ENCODE data around the gene TRMT6. TPM values are rescaled to one million over a fixed set of nuclear protein-coding genes. Genes with fewer than 3 reads are reported as not detected.

TRMT6 gene
- total RNA-seq, 1 experiment from 2014 or later = 35.5 TPM

DNA sequence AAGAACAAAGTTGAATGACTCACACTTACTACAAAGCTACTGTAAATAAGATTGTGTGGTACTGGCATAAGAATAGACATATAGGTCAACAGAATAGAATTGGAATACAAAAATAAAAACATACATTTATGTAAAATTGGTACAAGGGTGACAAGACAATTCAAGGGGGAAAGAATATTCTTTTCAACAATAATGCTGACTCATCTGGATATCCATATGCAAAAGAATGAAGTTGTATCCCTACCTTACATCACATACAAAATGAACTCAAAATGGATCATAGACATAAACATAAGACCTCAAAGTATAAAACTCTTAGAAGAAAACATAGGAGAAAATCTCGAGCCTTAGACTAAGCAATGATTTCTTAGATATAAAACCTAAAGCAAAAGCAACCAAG lies 50.9 kb downstream of the TRMT6 start:
- H3K4me1 Mint-ChIP-seq (ENCODE audit: low read depth, unreplicated experiment) = no peaks in the 10 kb centered on the region
- DNase-seq = no peak
- intact Hi-C loops (cut with micrococcal nuclease; ENCODE audit: unreplicated experiment) = no loop called here
- H3K36me3 ChIP-seq (ENCODE audit: control insufficient read depth, insufficient read depth, low read length) = no peaks in the 10 kb centered on the region
- no TSS peak for BruUV-seq (replicated peaks)
- ChIA-PET POLR2A (no interaction called here), CTCF (no interaction called here)
- peaks cover 6% of the 10 kb centered on the region for H3K9me3 Mint-ChIP-seq (ENCODE audit: unreplicated experiment)
- H3K27me3 Mint-ChIP-seq (ENCODE audit: insufficient read depth, unreplicated experiment) = peaks cover 26% of the 10 kb centered on the region
- no peak overlapping the region for H3K4me3 ChIP-seq (ENCODE audit: low read depth, low read length)
- H3K4me3 Mint-ChIP-seq (ENCODE audit: unreplicated experiment) = no peak overlapping the region
- no peaks in the 10 kb centered on the region for H3K4me1 ChIP-seq
- no peaks in the 10 kb centered on the region; the same call in 1 of the 2 replicates for H3K27me3 ChIP-seq (replicated peaks; ENCODE audit: control insufficient read depth, insufficient read depth, low read length)
- H3K27ac Mint-ChIP-seq (ENCODE audit: unreplicated experiment) = no peak overlapping the region
- TF ChIP-seq, protein P1, sequence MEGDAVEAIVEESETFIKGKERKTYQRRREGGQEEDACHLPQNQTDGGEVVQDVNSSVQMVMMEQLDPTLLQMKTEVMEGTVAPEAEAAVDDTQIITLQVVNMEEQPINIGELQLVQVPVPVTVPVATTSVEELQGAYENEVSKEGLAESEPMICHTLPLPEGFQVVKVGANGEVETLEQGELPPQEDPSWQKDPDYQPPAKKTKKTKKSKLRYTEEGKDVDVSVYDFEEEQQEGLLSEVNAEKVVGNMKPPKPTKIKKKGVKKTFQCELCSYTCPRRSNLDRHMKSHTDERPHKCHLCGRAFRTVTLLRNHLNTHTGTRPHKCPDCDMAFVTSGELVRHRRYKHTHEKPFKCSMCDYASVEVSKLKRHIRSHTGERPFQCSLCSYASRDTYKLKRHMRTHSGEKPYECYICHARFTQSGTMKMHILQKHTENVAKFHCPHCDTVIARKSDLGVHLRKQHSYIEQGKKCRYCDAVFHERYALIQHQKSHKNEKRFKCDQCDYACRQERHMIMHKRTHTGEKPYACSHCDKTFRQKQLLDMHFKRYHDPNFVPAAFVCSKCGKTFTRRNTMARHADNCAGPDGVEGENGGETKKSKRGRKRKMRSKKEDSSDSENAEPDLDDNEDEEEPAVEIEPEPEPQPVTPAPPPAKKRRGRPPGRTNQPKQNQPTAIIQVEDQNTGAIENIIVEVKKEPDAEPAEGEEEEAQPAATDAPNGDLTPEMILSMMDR (IDR thresholded peaks at IDR 0.05; ENCODE audit: insufficient read depth in 1 of 2, low read depth in 1 of 2, low read length in 1 of 2, severe bottlenecking in 1 of 2, unreplicated experiment in 1 of 2) = no peak
- H3K36me3 Mint-ChIP-seq (ENCODE audit: insufficient read depth, unreplicated experiment) = no peaks in the 10 kb centered on the region
- H3K9me3 ChIP-seq = no peaks in the 10 kb centered on the region

DNA sequence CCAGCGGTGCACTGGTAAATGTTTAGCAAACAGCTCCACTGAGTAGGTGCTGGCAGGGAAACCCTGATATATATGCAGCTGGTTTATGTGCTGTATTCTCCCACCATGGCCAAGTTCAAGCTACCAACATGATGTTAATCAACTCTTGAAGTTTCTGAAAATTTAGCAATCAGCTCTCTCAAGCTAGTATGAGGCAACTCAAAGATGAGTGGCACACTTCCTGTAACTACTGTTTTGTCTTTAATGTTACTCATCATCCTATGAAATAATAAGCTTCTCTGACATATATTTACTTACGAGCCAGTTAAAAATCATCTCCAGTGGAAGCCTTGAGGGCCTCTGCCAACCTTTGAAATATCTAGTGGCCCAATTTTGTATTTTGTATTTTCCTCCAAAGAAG lies 54.7 kb downstream of the TRMT6 start:
- no peak overlapping the region for H3K4me3 ChIP-seq (ENCODE audit: low read depth, low read length)
- no peaks in the 10 kb centered on the region for H3K4me1 Mint-ChIP-seq (ENCODE audit: low read depth, unreplicated experiment)
- BruUV-seq (replicated peaks) = no TSS peak
- H3K27me3 ChIP-seq (replicated peaks; ENCODE audit: control insufficient read depth, insufficient read depth, low read length) = no peaks in the 10 kb centered on the region; the same call in 1 of the 2 replicates
- H3K4me1 ChIP-seq = no peaks in the 10 kb centered on the region
- TF ChIP-seq, protein P1 (IDR thresholded peaks at IDR 0.05; ENCODE audit: insufficient read depth in 1 of 2, low read depth in 1 of 2, low read length in 1 of 2, severe bottlenecking in 1 of 2, unreplicated experiment in 1 of 2) = no peak
- H3K4me3 Mint-ChIP-seq (ENCODE audit: unreplicated experiment) = no peak overlapping the region
- peaks cover 6% of the 10 kb centered on the region for H3K9me3 Mint-ChIP-seq (ENCODE audit: unreplicated experiment)
- DNase-seq = no peak
- no peaks in the 10 kb centered on the region for H3K36me3 ChIP-seq (ENCODE audit: control insufficient read depth, insufficient read depth, low read length)
- H3K9me3 ChIP-seq = no peaks in the 10 kb centered on the region
- intact Hi-C loops (cut with micrococcal nuclease; ENCODE audit: unreplicated experiment) = no loop called here
- no peaks in the 10 kb centered on the region for H3K36me3 Mint-ChIP-seq (ENCODE audit: insufficient read depth, unreplicated experiment)
- no peak overlapping the region for H3K27ac Mint-ChIP-seq (ENCODE audit: unreplicated experiment)
- POLR2A ChIA-PET = no interaction called here
- CTCF ChIA-PET = interaction anchor here (1.1 kb wide), 1 partner anchor 367 kb away, joined by 3 read pairs; no protein-coding TSS in a partner anchor
- H3K27me3 Mint-ChIP-seq (ENCODE audit: insufficient read depth, unreplicated experiment) = peaks cover 21% of the 10 kb centered on the region

DNA sequence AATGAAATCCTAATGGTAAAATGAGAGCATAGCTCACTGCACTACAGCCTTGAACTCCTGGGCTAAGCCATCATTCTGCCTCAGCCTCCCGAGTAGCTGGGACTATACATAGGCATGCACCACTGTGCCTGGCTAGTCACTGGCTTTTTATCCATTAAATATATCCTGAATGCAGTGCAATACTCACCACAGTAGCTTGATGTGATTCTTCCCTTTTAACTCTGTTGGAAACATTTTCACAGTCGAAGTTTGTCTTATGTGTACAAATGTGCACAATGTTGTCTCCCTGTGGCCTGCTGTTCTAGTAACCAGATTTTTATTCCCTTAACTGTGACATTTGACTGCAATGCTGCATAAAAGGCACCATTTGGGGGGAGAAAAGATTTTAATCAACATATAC lies 56.7 kb downstream of the TRMT6 start:
- no peak overlapping the region for H3K4me3 ChIP-seq (ENCODE audit: low read depth, low read length)
- DNase-seq = no peak
- H3K9me3 Mint-ChIP-seq (ENCODE audit: unreplicated experiment) = peaks cover 6% of the 10 kb centered on the region
- H3K27ac Mint-ChIP-seq (ENCODE audit: unreplicated experiment) = no peak overlapping the region
- ChIA-PET CTCF (no interaction called here), POLR2A (no interaction called here)
- no peaks in the 10 kb centered on the region for H3K4me1 ChIP-seq
- H3K4me3 Mint-ChIP-seq (ENCODE audit: unreplicated experiment) = no peak overlapping the region
- TF ChIP-seq, protein P1 (IDR thresholded peaks at IDR 0.05; ENCODE audit: insufficient read depth in 1 of 2, low read depth in 1 of 2, low read length in 1 of 2, severe bottlenecking in 1 of 2, unreplicated experiment in 1 of 2) = no peak
- no peaks in the 10 kb centered on the region for H3K36me3 ChIP-seq (ENCODE audit: control insufficient read depth, insufficient read depth, low read length)
- H3K4me1 Mint-ChIP-seq (ENCODE audit: low read depth, unreplicated experiment) = no peaks in the 10 kb centered on the region
- intact Hi-C loops (cut with micrococcal nuclease; ENCODE audit: unreplicated experiment) = no loop called here
- no peaks in the 10 kb centered on the region for H3K36me3 Mint-ChIP-seq (ENCODE audit: insufficient read depth, unreplicated experiment)
- BruUV-seq (replicated peaks) = no TSS peak
- peaks cover 26% of the 10 kb centered on the region for H3K27me3 Mint-ChIP-seq (ENCODE audit: insufficient read depth, unreplicated experiment)
- no peaks in the 10 kb centered on the region; the same call in 1 of the 2 replicates for H3K27me3 ChIP-seq (replicated peaks; ENCODE audit: control insufficient read depth, insufficient read depth, low read length)
- no peaks in the 10 kb centered on the region for H3K9me3 ChIP-seq

Data from Caco-2 (cell line).